Stomach (tissue), 9 donors: ENCODE data around the gene ARSA. TPM values are rescaled to one million over a fixed set of nuclear protein-coding genes. Genes with fewer than 3 reads are reported as not detected.

Experiments
- DNase-seq, 2 donors: peaks; one replicate each; pipeline versions ENCODE4 v3.0.0 to v3.0.0-alpha.2; 2013 to 2019
- H3K27ac ChIP-seq, 5 donors: fragments of 200-600 bp in 4 of 5; sonication (generic) in 4 of 5; one replicate each; pipeline ENCODE4 v1.5.1; 2013 to 2019; ENCODE audit warnings: mild to moderate bottlenecking in 1 of 5, moderate library complexity in 1 of 5
- H3K27me3 ChIP-seq, 3 donors: fragments of 200-600 bp; sonication (generic); one replicate each; pipeline ENCODE4 v1.5.1; 2017 to 2019; ENCODE audit warnings: mixed run types in 1 of 3
- H3K36me3 ChIP-seq, 4 donors: fragments of 200-600 bp; sonication (generic); 1 replicate in 3 of 4; 2 replicates in 1 of 4; pipeline ENCODE4 v1.5.1; 2016 to 2019
- H3K4me1 ChIP-seq, 4 donors: fragments of 200-600 bp; sonication (generic); one replicate each; pipeline ENCODE4 v1.5.1; 2016 to 2019
- H3K4me3 ChIP-seq, 4 donors: fragments of 200-600 bp; sonication (generic) in 3 of 4; one replicate each; pipeline ENCODE4 v1.5.1; 2016 to 2019; ENCODE audit warnings: mild to moderate bottlenecking in 1 of 4
- H3K9me3 ChIP-seq, 4 donors: fragments of 200-600 bp; sonication (generic); one replicate each; pipeline ENCODE4 v1.5.1; 2016 to 2019
- CTCF ChIP-seq, 7 experiments: fragments of 450-650 bp in 4 of 7; fragments of 200-600 bp in 3 of 7; sonication (generic) in 3 of 7; IDR thresholded peaks; one replicate each; pipeline ENCODE4 v1.5.1; 2016 to 2019; ENCODE audit warnings: antibody characterized with exemption in 7 of 7, control low read depth in 2 of 7, mild to moderate bottlenecking in 1 of 7
- EP300 ChIP-seq: sonication (generic); formaldehyde crosslinking; IDR thresholded peaks from one replicate; pipeline ENCODE4 v1.6.1; 2017; ENCODE audit warnings: antibody characterized with exemption
- POLR2A ChIP-seq, 4 donors: fragments of 450-650 bp; IDR thresholded peaks; one replicate each; pipeline ENCODE4 v1.6.1; 2016; ENCODE audit warnings: antibody characterized with exemption in 4 of 4, control low read depth in 2 of 4, mild to moderate bottlenecking in 1 of 4, moderate library complexity in 1 of 4
- POLR2AphosphoS5 ChIP-seq, 3 donors: sonication (generic); formaldehyde crosslinking; IDR thresholded peaks; one replicate each; pipeline ENCODE4 v1.6.1; 2016; ENCODE audit warnings: antibody characterized with exemption in 3 of 3
- WGBS, 5 donors: extraction: QIAGEN DNeasy Blood & Tissue Kit in 3 of 5; methylation state at CpG; one replicate each; pipeline versions ENCODE4 v1.1.5 to v1.1.7; 2013 to 2018; 5-methylcytosine and 5-hydroxymethylcytosine counted together
- intact Hi-C: fragments of 100-400 bp; cut with DNase I; formaldehyde crosslinking; loops from one replicate; pipeline ENCODE4 v1.15.1; 2023; ENCODE audit warnings: low total_unique reads
- polyA plus RNA-seq, 3 donors: library from polyadenylated mRNA; stranded (reverse); fragments of 200-250 nt; gene quantifications; one replicate each; pipeline ENCODE4 v1.2.3, GENCODE V29; 2013
- total RNA-seq, 5 donors: library from RNA; depleted of rRNA; stranded (reverse); fragments of >200 nt; gene quantifications; one replicate each; pipeline versions ENCODE4 v1.1.0 to v1.2.3, GENCODE V29; 2014 to 2016
- donor health status: healthy with polysubstance abuse.
- donor health status: Bipolar disorder and iron deficiency.
- donor health status: healthy.

Gene ARSA
- total and polyA plus RNA-seq, 8 donors: 7.7 to 88.1 (median 43.4) TPM

DNA sequence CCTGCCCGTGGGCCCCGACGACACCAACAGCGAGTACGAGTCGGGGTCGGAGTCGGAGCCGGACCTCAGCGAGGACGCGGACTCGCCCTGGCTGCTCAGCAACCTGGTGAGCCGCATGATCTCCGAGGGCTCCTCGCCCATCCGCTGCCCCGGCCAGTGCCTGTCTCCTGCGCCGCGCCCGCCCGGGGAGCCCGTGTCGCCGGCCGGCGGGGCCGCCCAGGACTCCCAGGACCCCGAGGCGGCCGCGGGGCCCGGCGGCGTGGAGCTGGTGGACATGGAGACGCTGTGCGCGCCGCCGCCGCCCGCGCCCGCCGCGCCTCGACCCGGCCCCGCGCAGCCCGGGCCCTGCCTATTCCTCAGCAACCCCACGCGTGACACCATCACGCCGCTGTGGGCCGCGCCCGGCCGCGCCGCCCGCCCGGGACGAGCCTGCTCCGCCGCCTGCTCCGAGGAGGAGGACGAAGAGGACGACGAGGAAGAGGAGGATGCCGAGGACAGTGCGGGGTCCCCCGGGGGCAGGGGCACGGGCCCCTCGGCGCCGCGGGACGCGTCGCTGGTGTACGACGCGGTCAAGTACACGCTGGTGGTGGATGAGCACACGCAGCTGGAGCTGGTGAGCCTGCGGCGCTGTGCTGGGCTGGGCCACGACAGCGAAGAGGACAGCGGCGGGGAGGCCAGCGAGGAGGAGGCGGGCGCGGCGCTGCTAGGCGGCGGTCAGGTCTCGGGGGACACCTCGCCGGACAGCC, 23.5 kb downstream of the ARSA start:
- Histone ChIP-seq H3K27ac (no peak overlapping the region), H3K27me3 (peaks cover 5 to 97% (median 38%) of the 10 kb centered on the region in 3 donors), H3K9me3 (no peaks in the 10 kb centered on the region), H3K36me3 (no peaks in the 10 kb centered on the region), H3K4me1 (peaks cover 11 to 28% (median 15%) of the 10 kb centered on the region in 4 donors), H3K4me3 (no peak overlapping the region)
- intact Hi-C loops: no loop called here
- no peak for DNase-seq
- TF ChIP-seq EP300 (no peak), CTCF (IDR thresholded peaks at IDR 0.05) (no peak)
- 48 to 81% (median 49%) methylated on average over 40 to 103 of the region's 103 CpGs for WGBS, 5 donors

- WGBS, 5 donors: 9 to 33% (median 12%) methylated on average over 12 to 70 of the region's 70 CpGs
- Histone ChIP-seq H3K27me3 (peaks cover 5 to 98% (median 39%) of the 10 kb centered on the region in 3 donors), H3K9me3 (no peaks in the 10 kb centered on the region), H3K36me3 (no peaks in the 10 kb centered on the region), H3K4me1 (peaks cover 11 to 28% (median 15%) of the 10 kb centered on the region in 4 donors), H3K27ac (no peak overlapping the region), H3K4me3 (no peak overlapping the region)
- intact Hi-C loops: no loop called here
- TF ChIP-seq POLR2AphosphoS5 (IDR thresholded peaks at IDR 0.05): no peak
- no peak for TF ChIP-seq CTCF (IDR thresholded peaks at IDR 0.05)
- no peak for TF ChIP-seq POLR2A (IDR thresholded peaks at IDR 0.05)
- TF ChIP-seq EP300: no peak
- no peak for DNase-seq
Measured at GRCh38 chr22:50603511-50604255, 24.3 kb downstream of the ARSA start.

DNA sequence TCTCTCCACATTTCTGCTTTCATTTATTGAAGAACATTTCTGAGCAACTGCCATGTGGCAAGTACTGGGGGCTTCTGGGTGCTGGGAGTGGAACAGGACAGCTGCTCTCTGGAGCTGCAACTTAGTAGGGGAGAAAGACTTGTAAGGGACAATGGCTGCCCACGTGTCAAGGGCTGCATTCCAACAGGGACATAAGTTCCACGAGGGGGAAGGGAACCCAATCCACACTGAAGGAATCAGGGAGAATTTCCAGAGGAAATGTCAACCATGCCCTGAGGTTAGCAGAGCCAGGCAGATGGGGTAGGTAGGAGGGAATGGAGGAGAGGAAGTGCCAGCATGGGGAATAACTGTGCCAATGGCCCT, 25.6 kb downstream of the ARSA start:
- H3K4me1 ChIP-seq: peaks cover 11 to 28% (median 15%) of the 10 kb centered on the region in 4 donors
- H3K4me3 ChIP-seq: no peak overlapping the region
- no peak overlapping the region for H3K27ac ChIP-seq
- DNase-seq: no peak
- H3K36me3 ChIP-seq: no peaks in the 10 kb centered on the region
- WGBS, 5 donors: 15 to 25% (median 19%) methylated on average over 2 of the region's 2 CpGs
- H3K9me3 ChIP-seq: no peaks in the 10 kb centered on the region
- H3K27me3 ChIP-seq: peaks cover 5 to 95% (median 39%) of the 10 kb centered on the region in 3 donors
- TF ChIP-seq POLR2AphosphoS5 (IDR thresholded peaks at IDR 0.05): no peak
- TF ChIP-seq EP300: no peak
- intact Hi-C loops: no loop called here

DNA sequence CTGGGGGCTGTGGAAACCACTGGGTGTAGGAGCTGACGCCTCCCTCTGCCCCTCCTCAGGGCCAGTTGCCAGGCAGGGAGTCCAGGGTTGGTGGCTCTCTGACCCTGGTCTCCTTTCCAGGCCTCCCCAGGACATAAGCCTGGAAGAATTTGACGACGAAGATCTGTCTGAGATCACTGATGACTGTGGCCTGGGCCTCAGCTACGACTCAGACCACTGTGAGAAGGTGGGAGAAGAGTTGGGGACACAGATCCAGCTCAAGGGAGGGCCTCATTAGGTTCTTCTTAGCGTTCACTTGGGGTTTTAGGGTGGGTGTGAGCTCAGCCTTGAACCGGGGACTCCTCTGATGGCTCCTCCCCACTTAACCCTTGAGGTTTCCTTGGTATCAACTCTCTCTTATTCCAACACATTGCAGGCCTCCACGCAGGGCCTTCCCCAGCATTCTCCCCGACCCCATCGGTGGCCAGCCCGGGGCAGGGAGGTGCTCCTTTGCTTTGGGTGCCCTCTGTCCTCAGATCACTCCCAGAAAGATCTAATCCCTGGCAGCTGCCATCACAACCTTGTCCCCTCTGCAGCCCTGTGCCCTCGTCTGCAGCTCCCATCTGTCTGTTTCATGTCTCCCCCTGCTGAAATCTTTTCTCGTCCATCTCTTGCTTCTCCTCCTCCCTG, 26.1 kb downstream of the ARSA start:
- WGBS, 5 donors: 50 to 59% (median 51%) methylated on average over 12 of the region's 12 CpGs
- H3K27me3 ChIP-seq: peaks cover 5 to 90% (median 37%) of the 10 kb centered on the region in 3 donors
- peaks cover 11 to 28% (median 15%) of the 10 kb centered on the region in 4 donors for H3K4me1 ChIP-seq
- H3K27ac ChIP-seq: no peak overlapping the region
- TF ChIP-seq POLR2AphosphoS5 (IDR thresholded peaks at IDR 0.05): no peak
- no peak for TF ChIP-seq EP300
- TF ChIP-seq CTCF (IDR thresholded peaks at IDR 0.05): no peak
- TF ChIP-seq POLR2A (IDR thresholded peaks at IDR 0.05): no peak
- H3K9me3 ChIP-seq: no peaks in the 10 kb centered on the region
- intact Hi-C loops: no loop called here
- H3K4me3 ChIP-seq: peak overlapping the region in 1 of 4 donors; percentile 64
- H3K36me3 ChIP-seq: no peaks in the 10 kb centered on the region
- no peak for DNase-seq
